ACHN (cell line): ENCODE results near the gene SOS2.
"Not testable (repeated sequence)": the region's sequence is repeated elsewhere in the genome, so short reads cannot be mapped to it uniquely, and the experiment has no call there.

Source experiments
- DNase-seq: peaks from one replicate; pipeline ENCODE4 v3.0.0-alpha.2; 2015
- in situ Hi-C: cut with HindIII; loops from 2 replicates; pipeline ENCODE4 v1.10.0; 2017; ENCODE audit warnings: low sequenced_read_pairs, low pct_ligation_motif_present, low pct_unique_long_range_greater_than_20kb

SOS2 gene

DNA sequence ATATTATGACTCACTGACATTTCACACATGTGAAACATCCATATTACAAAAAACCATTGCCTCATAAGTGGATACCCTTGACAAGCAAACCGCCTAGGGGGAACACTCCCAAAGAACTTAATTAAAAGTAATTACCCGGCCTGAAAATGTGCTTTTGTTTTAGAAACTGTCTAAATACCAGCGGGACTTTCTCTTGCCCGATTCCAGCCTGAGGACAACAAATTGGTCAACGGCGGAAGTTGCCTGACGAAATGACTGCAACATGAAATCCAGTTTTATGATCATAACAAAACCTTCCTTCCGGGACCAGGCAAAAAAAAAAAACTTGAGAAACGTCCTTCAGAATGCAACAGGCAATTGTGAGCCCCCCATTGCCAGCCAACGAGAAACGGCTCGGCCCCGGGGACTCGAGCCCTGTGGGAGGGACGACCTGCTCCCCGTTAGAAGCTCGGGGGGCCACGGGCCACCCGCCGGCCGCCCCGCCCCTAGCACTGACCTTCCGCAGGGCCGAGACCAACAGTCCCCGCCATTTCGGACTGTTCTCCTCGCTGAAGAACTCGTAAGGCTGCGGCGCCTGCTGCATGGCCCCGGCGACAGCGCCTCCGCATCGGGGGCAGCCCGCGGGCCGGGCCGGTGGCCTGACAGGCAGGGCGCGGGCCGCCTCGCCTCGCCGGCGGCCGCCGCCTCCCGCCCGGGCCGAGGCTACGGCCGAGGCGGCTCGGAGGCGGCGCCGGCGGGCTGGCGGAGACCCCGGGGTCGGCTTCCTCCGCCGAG lies 490 bp downstream of the SOS2 start:
- in situ Hi-C loops, result no loop called here
- peak; percentile 46 for DNase-seq

DNA sequence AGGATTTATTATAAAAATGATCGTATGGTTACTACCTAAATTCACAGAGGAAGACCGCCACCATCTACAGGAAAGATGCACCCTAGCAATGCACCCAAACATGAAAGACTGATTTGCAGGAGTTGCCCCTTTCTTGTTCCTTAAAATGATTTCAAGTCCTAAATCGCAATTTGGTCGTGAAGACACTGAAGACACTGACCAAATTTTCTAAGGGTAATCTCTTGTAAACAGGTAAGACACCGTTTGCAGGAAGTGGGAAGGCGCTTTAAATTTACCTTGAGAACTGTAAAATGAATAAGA lies 1.0 kb downstream of the SOS2 start:
- in situ Hi-C loops, result no loop called here
- no peak for DNase-seq

DNA sequence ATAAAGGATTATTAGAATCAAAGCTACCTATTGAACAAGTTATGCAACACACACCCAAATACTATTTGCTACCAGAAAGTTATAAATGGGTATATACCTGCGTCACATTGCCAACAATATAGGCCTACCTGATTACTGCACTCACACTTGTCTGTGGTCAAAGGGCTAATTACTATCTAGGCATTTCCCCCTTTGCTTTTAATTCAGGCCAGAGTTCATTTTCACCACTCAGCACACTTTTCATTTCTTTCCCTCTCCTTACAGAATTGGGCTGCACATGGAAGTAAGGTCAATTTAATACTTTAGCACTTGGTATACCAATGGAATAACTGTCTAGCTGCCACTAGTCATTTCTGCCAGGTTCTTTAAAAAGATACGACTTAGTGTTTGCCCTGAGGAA lies 1.7 kb downstream of the SOS2 start:
- in situ Hi-C loops, result no loop called here

GRCh38 chr14:50228313-50228712 lies 3.1 kb downstream of the SOS2 start:
- DNase-seq, result no peak
- in situ Hi-C loops, result no loop called here

More for the DNA sequence above, 1.7 kb downstream of the SOS2 start:
- DNase-seq, result no peak

DNA sequence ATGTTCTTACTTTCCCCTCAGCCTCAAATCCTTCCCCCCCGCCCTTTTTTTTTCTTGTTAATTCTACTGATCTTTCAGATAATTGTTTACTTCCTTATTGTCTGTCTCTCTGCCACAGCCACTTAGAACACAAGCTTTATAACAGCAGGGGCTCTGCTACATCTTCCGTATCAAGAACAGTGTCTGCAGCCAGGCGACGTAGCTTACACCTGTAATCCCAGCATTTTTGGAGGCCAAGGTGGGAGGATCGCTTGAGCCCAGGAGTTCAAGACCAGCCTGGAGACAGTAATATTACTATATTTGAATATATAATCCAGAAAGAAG lies 5.4 kb downstream of the SOS2 start:
- in situ Hi-C loops, result no loop called here
- DNase-seq, result no peak

DNA sequence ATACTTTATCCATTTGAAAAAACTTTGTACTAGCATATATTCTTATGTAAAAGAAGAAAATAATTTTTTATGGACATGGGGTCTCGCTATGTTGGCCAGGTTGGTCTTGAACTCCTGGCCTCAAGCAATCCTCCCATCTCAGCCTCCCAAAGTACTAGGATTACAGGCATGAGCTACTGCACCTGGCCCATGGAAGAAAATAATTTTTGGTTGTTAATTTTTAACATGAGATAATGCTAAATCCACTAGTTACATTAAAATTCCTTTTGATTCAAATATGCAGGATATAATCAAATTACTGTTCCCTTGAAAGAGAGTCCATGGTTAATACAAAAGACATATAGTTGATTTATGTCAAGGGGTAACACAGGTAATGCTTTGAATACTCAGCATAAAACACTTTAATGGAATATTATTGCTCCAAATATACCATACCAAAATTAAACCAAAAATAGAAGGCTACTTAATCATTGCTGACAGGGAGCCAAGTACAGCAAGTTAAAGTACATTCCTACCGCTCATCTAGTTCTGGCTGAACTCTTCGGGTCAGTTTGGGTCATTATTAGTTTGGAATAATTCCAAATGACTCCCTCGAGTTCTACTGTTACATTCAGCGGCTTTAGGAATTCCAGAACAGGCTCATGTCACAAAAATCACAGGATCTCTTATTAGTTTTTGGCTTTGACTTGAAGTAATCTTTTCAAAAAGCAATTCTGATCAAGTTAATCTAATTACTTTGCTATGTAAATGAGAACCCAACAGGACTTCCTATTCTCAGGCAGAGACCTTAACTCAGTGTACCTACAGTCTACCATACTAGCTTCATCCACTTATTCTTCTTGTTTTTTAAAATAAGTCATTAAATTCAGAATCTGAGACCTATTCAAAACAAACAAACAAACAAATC lies 6.1 kb downstream of the SOS2 start:
- in situ Hi-C loops, result no loop called here
- peak; percentile 42 for DNase-seq

DNA sequence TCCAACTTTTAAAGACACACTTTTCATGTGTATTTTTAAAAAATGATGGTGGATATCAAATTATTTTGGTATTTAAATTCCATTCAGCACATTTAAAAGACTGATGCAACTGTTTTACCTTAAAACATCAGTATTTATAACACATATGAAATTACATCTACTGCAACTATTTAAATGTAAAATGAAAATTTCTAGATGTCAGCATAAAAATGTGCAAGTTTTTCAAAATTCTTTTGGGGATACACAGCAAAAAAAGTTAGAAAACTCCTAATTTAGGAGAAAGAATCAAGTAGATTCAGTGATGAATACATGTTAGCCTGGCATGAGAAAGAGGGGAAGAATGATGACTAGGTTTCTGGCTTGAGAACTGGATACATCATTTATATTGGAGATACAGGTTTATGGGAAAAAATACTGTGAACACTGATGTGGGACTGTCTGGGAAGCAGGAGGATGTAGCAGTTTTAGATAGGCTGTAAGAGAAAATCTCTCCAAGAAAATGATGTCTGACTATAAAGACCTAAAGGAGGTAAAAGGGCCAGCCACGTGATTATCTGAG lies 9.2 kb downstream of the SOS2 start:
- in situ Hi-C loops, result no loop called here
- DNase-seq, result no peak

DNA sequence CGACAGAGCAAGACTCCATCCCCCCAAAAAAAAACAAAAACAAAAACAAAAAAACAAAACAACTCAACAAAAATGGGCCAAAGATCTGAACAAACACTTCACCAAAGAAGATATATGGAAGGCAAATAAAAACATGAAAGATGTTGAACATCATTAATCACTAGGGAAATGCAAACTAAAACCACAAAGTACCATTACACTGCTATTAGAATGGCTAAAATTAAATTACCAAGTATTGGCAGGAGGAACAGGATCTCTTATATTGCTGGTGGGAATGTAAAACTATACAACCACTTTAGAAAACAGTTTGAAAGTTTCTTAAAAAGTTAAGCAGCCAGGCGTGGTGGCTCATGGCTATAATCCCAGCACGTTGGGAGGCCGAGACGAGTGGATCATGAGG lies 12.9 kb downstream of the SOS2 start:
- in situ Hi-C loops, result no loop called here
- no peak for DNase-seq

DNA sequence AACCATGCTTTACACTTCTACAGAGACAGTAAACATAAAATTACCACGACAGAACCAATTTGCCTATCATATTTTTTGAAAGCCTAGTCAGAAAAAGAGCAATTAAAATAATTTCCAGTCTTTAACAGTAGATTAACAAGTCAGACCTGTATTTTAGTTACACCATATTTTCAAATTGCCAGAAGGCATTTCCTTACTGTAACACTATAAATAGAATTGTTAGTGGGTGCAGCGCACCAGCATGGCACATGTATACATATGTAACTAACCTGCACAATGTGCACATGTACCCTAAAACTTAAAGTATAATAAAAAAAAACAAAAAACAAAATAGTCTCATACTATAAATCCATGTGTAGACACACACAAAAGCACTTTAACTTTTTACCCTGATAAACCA lies 16.0 kb downstream of the SOS2 start:
- in situ Hi-C loops, result no loop called here
- no peak for DNase-seq

DNA sequence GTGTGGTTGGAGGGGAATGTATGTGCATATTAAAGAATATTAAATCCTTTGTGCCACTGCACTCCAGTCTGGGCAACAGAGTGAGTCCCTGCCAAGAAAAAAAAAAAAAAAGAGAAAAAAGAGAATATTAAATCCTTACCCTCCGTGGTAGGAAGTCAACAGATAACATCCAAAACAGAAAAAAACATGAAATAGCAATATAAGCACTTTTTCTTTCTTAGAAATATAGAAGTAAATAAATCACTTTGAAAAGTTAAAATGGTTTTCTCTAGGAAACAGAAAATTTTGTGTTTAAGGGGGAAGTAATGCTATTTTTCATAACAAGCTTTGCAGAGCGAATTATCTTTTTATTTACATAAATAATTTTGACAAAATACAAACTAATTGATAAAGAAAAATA lies 17.6 kb downstream of the SOS2 start:
- DNase-seq, result no peak
- in situ Hi-C loops, result no loop called here

DNA sequence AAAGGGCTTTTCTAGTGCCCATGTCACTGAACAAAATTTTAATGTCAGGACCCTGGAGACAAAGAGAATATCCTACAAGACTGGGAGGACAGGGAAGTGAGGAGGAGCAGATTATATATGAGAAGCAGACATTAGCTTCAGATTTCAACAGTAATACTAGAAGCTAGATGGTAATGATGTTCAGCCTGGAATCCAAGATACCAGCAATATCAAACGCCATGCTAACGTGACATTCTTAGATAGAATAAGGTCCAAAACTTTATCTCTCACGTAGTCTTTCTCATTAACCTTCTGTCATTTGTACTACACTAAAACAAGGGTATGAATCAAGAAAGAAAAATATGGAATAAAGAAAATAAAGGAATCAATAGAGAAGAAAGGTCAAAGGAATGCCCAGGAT lies 18.7 kb downstream of the SOS2 start:
- DNase-seq, result no peak
- in situ Hi-C loops, result no loop called here

DNA sequence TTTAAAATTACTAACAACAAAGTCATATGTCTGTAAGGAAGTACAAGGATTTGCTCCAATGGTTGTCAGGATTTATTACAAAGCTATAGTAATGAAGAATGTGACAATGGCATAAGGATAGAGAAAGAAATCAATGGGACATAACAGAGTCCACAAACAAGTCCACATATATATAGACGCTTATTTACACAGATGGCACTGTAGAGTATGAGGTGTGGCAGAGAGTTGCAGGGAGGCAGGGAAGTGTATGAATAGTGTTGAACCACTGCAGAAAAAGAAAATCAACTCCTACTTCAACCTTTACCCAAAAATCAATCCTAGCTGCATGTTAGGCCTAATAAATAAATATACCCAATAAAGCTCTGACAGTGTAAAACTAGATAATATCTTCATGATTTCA lies 21.3 kb downstream of the SOS2 start:
- in situ Hi-C loops, result no loop called here
- no peak for DNase-seq

DNA sequence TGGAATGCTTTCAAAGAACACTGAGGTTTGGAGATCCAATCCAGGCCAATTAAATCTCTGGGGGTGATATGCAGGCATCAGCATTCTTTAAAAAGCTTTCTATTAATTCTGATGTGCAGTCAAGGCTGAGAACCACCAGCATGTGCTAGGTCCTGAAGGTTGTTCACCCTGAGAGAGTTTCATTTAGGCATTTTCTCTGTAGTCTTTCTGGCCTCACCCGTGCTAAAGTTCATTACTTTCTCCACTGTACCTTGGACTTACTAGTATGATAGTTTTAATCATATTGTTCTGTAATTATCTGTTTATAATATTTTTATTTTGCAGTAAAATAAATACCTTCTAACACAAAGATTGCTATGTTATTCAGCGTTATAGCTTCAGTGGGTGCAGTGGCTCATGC lies 32.9 kb downstream of the SOS2 start:
- DNase-seq, result no peak
- in situ Hi-C loops, result no loop called here

GRCh38 chr14:50191499-50191898 lies 39.9 kb downstream of the SOS2 start:
- no peak for DNase-seq

DNA sequence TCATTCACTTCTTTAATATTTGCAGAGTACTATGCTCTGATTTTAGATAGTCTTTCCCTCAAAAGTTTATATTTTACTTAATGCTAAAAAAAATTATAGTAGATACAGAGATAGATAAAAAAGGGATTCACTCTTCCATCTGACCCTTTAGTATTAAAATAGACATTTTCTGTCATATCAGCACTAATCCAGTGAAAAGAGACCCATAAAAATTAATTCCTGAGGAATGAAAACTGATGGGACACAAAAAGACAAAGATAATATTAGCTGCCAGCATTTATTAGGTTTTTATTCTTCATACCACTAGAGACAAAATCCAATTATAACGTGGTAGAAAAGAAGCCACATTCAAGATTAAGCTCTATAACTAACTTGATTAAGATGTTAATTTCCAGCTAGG lies 45.3 kb downstream of the SOS2 start:
- no peak for DNase-seq
- in situ Hi-C loops, result no loop called here

More at GRCh38 chr14:50191499-50191898, 39.9 kb downstream of the SOS2 start:
- in situ Hi-C loops, result no loop called here

DNA sequence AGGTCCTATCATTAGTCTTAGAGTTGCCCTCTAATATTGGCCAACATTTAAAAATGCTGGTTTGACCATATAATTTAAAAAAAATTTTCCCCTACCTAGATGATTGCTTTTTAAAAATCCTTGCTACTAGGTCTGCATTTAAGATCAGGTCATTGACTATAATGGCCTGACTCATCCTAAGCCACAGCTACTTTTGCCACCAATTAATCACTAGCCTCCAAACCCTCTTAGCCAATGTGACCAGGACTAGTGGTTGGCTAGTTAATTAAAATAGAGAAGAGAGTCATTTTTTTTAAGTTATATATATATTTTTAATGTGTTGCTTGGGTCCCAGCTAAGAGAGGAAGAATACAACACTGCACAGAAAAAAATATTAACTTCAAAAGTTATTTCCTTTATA lies 57.5 kb downstream of the SOS2 start:
- DNase-seq, result no peak
- in situ Hi-C loops, result no loop called here

DNA sequence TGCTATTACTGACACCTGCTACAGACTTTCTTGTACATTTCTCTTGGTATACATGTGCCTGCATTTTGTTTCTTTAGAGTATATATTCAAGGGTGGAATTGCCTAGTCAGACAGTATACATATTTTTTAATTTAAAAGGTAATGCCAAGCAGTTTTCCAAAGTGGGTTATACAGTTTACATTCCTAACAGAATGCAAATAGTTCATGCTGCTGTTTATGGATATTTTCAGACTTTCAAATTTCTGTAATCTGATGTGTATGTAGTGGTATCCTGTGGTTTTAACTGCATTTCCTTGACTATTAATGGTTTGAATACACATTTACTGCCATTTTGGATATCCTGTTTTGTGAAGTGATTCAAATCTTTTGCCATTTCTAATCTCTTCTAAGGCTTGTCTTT lies 59.5 kb downstream of the SOS2 start:
- no peak for DNase-seq
- in situ Hi-C loops, result no loop called here

DNA sequence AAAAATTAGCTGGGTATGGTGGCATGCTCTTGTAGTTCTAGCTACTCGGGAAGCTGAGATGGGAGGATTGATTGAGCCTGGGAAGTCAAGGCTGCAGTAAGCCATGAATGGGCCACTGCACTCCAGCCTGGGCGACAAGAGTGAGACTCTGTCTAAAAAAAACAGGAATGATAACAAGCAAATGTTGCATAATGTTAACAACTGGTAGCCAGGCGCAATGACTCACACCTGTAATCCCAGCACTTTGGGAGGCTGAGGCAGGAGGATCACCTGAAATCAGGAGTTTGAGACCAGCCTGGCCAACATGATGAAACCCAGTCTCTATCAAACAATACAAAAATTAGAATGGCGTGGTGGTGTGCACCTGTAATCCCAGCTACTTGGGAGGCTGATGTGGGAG lies 64.0 kb downstream of the SOS2 start:
- DNase-seq, in situ Hi-C loops: not testable (repeated sequence)

DNA sequence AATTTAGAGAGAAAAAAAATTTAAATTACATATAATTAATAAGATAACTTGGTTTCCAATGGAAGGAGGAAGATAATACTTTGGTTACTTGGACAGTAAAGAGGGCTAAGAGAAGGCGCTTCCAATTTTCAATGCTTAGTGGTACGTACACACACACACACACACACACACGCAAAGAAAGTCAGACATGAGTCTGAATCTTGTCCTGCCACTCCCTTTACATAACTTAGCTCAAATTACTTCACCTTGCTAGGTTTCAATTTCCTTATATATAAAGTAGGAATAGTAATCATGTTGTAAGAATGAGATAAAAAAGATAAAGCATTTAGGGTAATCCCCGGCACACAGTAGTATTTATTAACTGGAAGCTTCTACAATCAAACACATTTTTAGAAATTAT lies 75.3 kb downstream of the SOS2 start:
- in situ Hi-C loops, result no loop called here
- no peak for DNase-seq

- no peak for DNase-seq
- in situ Hi-C loops, result no loop called here
These were observed 82.6 kb downstream of the SOS2 start for GRCh38 chr14:50148799-50149198.
